H1 (cell line): ENCODE data around the gene C9orf43. TPM values are rescaled to one million over a fixed set of nuclear protein-coding genes. Genes with fewer than 3 reads are reported as not detected.

Experiments used
- KDM4A ChIP-seq: IDR thresholded peaks from one replicate; pipeline ENCODE4 v1.7.1; 2012; ENCODE audit warnings: low read depth, mild to moderate bottlenecking, moderate library complexity, low read length, inconsistent platforms; ENCODE audit not compliant: severe bottlenecking
- POU5F1 ChIP-seq: IDR thresholded peaks from 2 replicates; pipeline ENCODE4 v1.6.1; 2011; ENCODE audit warnings: low read depth, mild to moderate bottlenecking, low read length, moderate library complexity
- RNF2 ChIP-seq: fragments of 200-900, 300-1000 bp; sonication (generic); IDR thresholded peaks from 2 replicates; pipeline ENCODE4 v1.7.1; 2016; ENCODE audit warnings: borderline replicate concordance, low read depth, mild to moderate bottlenecking, antibody characterized with exemption, low read length; ENCODE audit not compliant: poor library complexity, severe bottlenecking; ENCODE audit errors: missing control alignments
- SAP30 ChIP-seq: fragments of 300-600 bp; sonication (generic); IDR thresholded peaks from 2 replicates; pipeline ENCODE4 v1.7.1; 2012; ENCODE audit warnings: low read length, moderate library complexity, mild to moderate bottlenecking, inconsistent platforms; ENCODE audit not compliant: insufficient read depth, insufficient replicate concordance
- polyA plus RNA-seq, 7 experiments: library from polyadenylated mRNA; depleted of rRNA in 3 of 7; stranded (reverse) in 5 of 7; unstranded in 2 of 7; fragments of >200 nt in 5 of 7; fragments of 200-250 nt in 2 of 7; gene quantifications; 1 replicate in 5 of 7; 2 replicates in 1 of 7; 4 replicates in 1 of 7; pipeline versions ENCODE4 v1.2.1 to v1.2.3, GENCODE V29; 2011 to 2013; ENCODE audit warnings: missing spikeins in 2 of 7, mixed read lengths in 2 of 7
- total RNA-seq: library from RNA; stranded (reverse); fragmentation: NEBNext Ultra II Directional; extraction: Animal tissue kit (Norgen Biotek cat#: 25700); gene quantifications from 2 replicates; pipeline ENCODE4 v1.2.1, GENCODE V29; 2021
- TF ChIP-seq, protein P1 (sequence below): IDR thresholded peaks from 2 replicates; pipeline ENCODE4 v1.6.1; 2012; ENCODE audit warnings: inconsistent platforms

Gene C9orf43
- total and polyA plus RNA-seq, 2 of the 8 experiments (the other 6 are each of a cell fraction or from before 2014, with no cell fraction given): 0.35 to 0.52 TPM

DNA sequence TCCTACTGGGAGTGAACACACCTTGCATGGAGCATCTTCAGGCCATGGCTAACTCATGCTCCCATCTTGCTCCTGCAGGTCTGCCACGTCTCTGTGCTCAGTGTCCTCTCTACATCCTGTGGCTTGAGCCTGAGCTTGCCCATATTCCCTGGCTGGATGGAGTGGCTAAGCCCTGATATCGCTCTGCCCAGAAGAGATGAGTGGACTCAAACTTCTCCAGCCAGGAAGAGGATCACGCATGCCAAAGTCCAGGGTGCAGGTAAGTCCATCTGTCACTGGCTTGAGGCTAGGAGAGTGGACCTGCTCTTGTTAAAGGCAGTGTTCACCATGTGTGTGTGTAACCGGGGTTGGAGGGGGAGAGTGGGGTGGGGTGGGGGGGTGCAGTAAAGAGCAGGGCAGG is 51.4 kb downstream of the C9orf43 start (continued):
- TF ChIP-seq SAP30 (no peak), KDM4A (no peak), RNF2 (no peak), POU5F1 (no peak)
- TF ChIP-seq, protein P1, sequence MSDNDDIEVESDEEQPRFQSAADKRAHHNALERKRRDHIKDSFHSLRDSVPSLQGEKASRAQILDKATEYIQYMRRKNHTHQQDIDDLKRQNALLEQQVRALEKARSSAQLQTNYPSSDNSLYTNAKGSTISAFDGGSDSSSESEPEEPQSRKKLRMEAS: no peak
- TF ChIP-seq, all 59 proteins: peak for 0
